LoVo (cell line): ENCODE measurements around the gene C1orf232.

Experiments
- DNase-seq: peaks from one replicate; pipeline ENCODE4 v3.0.0-alpha.2; 2016; ENCODE audit warnings: low spot score

The C1orf232 gene

DNA sequence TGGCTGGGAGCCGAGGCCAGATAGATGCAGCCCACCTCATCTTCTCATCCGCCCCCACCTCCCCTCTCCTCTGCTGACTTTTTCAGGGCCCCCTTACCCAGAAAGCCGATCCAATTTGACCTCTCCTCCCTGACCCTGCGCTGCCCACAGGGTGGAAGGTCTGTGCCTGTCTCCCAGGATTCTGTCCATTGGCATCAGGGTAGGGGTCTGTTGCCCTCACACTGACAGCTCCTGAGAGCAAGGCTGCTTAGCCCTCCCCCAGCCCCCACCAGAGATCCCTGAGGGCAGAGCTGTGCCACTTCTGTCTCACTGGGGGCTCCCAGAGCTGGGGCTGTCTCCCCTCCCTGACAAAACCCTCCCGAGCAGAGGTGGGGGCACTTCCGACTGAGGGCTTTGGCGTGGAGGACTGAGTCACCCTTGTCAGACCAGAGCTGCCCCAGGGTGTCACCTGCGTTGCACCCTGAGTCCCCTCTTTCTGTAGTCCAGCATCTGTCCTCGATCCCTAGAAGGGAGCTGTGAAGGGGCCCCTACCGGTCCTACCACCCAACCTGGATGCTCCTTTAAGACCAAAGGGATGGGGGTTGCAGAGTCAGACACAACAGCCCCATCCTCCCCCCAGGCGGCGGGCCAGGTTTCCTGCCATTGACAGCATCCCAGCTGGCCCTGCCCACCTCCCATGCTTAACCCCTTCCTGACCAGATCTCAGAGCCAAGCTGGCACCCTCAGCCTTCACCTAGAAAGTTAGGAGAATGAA lies 12.3 kb downstream of the C1orf232 start:
- DNase-seq, result no peak

DNA sequence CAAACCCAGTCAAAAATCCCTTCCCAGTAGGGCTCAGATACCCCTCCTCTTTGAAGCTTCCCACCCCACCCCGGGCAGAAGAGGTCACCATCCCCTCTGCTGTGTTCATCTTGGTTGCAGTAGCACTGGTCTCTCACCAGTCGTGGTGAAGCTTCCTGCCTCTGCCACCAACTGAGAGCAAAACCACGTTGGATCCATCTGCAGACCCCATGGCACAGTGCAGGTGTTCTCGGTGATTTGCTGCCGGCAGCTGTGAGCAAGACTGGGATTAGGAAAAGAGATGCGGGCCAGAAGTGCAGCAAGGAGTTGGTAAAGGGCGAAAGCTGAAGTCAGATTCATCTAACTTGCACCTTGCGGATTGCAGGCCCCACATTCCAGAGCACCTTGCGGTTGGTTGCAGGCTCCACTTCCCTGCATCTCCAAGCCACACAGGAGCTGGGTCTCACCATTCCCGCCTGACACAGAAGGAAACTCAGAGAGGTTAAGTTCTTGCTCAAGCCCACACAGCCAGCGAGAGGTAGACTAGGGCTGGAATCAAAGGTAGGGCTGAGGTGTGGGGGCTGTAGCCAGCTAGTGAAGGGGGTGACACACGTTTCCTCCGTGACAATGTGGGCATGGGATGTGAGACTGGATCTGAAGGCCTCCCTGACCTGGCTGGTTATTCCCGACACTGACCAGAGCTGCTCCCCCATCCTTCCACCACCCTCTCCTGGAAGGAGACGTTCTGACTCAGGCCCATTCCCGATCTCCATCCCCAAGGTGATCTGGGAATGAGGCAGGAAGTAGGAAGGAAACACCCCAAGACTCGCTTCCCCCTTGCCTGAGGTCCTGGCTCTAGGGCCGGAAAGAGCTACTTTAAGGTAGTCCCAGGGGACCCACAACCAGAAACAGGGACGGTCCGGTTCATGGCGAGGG lies 13.1 kb downstream of the C1orf232 start:
- DNase-seq, result no peak

DNA sequence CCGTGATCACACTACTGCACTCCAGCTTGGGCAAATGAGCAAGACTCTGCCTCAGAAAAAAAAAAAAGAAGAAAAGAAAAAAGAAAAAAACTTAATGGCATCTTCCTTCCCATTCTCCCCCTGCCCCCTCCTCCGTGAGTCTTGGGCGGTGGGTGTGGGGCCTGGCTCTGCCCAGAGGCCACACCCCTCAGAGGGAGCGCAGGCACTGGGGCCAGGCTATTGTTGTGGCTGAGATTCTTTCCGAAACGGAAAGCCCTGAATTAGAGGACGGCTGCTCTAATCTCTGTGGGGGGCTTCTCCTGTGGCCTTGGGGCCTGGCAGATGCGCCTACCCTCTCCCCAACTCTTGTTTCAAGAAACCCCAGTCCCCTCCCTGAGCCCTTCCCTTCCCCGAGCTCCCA lies 14.0 kb downstream of the C1orf232 start:
- DNase-seq, result no peak

DNA sequence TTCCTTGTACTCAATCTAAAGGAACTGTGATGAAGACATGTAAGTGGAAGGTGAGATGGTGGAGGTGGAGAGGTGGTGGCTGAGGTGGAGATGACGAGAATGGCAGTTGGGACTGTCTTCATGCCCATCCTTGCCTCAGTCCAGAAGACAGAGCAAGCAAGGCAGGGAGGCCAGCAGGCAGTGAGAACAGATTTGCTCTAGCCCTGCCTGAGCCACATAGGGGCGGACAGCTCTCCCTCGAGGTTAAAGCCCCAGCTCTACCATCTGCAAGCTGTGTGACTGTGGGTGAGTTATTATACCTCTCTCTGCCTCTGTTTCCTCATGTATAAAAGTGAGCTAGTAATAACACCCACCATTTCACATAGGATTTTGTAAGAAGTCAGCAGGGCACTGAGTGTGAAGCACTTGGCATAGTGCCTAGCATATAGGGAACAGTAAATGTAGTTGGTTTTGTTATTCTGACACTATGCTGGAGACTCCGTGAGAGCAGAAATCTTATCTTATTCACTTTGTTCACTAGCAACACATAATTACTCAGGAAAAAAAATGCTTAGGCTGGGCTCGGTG lies 14.7 kb downstream of the C1orf232 start:
- DNase-seq, result no peak

DNA sequence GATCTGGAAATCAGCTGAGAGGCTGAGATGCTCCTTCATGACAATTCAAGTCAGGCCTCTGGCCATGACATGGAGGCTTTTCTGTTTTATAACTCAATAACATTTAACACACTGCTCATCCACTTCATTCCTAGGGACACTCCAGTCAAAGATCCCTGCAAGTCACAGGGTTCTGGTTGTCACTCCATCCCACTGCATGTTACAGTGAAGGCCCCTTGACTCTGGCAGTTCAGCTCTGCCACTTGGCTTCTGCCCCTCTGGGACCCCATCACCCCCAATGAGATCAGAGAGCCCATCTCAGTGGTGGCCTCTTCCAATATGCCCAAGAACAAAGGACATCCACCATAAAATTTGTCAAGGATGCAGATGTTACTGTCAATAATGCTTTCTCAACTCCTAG lies 19.9 kb downstream of the C1orf232 start:
- no peak for DNase-seq

DNA sequence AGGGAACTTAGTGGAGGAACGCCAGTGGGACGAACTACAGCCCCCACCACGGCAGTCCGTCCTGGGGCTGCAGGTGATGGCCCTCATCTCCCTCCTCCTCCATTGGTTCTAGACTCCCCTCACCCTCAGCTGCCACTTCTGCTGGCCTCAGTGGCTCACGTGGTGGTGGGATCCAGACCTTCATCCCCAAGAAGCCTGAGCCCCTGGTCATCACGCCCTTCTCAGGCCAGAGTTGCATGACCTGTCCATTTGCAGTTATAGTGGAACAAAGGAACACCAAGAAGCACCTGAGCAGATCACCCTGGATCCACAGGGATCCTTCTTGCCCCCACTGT lies 22.8 kb downstream of the C1orf232 start:
- DNase-seq, result no peak

DNA sequence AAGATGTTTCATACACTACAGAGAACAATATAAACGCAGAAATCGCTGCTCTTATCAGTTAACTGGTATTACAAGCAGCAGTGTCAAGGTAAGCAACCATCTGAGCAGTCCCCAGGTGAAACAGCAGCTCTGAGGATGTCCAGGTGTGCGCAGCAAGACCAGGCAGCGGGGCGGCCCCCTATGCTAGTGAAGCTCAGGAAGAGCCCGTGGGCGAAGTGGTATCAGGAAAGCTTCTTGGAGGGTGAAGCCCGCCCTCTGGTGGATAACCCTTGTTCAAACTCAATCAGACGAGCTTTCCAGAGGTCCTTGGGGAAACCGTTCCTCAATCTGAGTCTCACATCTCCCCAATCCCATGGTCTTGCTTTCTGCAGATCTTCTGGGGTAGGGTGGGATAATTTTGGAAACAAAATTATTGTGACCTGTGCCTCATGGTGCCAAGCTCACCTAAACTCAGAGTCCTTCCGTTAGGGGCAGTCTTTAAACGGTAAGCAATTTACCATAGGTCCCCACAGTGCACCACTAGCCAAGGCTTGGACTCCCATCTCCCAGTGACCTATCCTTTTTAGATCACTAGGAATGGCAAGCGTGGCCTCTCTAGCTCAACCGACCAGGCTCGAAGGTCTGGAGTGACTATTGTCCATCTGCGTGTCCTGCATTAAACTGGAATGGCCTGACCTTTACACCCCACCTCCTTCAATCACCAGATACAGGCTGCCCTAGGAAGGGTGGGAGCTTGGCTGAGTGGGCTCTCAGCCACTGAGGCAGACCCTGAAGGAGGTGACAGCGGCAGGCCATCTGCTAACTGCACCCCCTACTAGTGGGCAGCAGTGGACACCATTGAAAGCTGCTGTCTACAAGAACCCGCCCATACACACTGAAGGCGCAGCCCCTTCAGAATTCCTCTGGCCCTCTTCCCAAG lies 23.5 kb downstream of the C1orf232 start:
- DNase-seq, result peak; percentile 89

DNA sequence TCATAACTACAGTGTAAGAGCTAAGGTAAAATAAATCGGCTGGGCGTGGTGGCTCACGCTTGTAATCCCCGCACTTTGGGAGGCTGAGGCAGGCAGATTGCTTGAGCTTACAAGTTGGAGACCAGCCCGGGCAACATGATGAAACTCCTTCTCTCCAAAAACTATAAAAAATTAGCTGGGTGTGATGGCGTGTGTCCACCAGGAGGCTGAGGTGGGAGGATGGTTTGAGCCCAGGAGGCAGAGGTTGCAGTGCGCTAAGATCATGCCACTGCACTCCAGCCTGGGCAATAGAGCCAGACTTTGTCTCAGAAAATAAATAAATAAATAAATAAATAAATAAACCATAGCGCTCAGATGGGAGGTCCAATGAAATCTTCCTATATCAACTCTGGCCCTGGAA lies 26.6 kb downstream of the C1orf232 start:
- no peak for DNase-seq

DNA sequence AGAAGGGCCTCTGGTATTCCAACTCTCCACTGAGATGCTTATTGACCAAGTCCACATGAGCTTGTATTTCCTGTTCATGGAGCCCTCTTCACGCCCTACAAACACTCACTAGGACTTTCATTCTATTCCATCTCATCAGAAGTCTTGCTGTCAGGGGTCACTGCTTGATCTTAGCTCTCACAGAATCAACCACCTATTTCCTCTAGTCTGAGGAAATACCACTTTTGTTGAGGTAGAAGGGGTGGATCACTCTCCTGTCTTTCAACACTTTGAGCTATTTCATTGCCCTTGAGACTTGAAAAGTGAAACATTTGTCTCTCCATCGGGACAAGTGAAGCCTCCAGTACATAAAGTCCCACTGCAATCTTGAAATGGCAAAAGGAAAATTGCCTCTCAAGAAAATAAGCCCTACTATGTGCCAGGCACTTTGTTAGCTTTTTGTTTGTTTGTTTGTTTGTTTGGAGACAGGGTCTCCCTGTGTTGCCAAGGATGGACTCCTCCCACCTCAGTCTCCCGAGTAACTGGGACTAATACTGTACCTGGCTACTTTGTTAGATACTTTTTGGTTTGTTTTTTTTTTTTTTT lies 29.7 kb downstream of the C1orf232 start:
- no peak for DNase-seq

DNA sequence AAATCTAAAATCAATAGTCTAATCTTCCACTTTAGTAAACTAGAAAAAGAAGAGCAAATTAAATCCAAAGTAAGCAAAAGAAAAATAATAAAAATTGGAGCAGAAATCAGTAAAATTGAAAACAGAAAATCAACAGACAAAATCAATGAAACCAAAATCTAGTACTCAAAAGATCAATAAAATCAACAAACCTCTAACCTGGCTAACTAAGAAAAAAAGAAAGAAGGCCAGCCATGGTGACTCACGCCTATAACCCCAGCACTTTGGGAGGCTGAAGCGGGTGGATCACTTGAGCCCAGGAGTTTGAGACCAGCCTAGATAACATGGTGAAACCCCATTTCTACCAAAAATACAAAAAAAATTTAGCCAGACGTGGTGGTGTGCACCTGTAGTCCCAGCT lies 34.3 kb downstream of the C1orf232 start:
- no peak for DNase-seq

DNA sequence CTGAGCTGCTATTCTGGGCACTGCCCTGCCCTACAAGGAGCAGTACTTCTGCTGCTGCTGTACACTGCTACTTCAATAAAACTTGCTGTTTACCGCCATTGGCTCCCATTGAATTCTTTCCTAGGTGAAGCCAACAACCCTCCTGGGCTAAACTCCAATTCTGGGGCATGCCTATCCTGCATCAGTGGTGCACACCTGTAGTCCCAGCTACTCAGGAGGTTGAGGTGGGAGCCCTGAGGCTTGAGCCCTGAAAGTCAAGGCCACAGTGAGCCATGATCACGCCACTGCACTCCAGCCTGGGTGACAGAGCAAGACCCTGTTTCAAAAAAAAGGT lies 36.0 kb downstream of the C1orf232 start:
- no peak for DNase-seq

DNA sequence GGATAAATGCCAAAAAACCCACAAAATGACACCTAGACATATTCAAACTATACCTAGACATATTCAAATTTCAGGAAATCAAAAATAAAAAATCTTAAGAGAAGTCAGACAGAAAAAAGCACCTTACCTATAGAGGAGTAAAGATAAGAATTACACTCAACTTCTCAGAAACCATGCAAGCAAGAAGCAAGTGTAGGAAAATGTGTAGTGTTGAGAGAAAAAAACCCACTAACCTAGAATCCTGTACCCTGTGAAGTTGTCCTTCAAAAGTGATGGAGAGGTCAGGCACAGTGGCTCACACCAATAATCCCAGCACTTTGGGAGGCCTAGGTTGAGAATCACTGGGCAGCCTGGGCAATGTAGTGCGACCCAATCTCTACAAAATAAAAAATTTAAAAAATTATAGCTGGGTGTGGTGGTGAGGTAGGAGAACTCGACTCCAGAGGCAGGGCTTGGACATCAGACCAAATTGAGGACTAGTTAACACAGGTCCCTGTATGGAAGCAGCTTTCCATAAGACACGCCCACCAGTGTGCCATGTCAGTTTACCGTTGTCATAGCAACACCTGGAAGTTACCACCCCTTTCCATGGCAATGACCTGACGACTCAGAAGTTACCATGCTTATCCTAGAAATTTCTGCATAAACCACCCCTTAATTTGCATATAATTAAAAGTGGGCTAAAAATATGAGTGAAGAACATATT lies 36.5 kb downstream of the C1orf232 start:
- DNase-seq, result no peak

DNA sequence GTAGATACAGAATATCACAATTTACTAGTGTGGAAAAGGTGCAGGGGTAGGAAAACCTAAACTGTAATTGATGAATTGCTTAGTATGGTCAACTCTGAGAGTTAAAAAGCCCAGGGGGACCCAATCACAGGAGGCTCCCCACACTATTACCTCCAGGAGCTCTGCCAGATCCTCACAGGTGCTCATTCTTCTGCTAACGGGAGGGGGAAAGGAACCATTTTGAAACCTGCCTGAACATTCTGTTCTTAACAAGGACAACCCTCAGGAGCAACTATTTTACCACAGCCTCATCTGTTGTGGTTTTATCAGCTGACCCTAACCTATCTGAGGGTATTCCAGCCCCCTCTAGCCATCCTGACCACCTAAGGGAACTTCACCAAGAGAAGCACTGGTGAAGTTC lies 38.1 kb downstream of the C1orf232 start:
- DNase-seq, result no peak

DNA sequence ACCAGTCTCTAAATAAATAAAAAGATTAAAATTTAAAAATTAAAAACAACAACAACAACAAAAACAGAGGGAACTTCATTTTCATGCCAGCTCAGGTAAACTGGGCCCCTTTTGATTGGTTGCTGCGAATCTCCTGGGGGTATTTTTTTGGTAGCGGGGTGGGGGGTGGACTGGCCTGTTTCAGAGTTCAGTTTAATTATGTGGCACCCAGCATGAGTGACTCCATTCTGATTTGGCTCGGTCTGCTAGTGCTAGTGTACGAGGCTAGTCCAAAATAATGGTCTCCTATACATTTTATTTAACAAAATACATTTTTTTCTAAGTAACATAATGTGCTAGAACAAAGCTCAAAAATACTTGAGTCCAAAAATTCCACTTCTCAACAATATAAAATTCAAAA lies 39.0 kb downstream of the C1orf232 start:
- no peak for DNase-seq

DNA sequence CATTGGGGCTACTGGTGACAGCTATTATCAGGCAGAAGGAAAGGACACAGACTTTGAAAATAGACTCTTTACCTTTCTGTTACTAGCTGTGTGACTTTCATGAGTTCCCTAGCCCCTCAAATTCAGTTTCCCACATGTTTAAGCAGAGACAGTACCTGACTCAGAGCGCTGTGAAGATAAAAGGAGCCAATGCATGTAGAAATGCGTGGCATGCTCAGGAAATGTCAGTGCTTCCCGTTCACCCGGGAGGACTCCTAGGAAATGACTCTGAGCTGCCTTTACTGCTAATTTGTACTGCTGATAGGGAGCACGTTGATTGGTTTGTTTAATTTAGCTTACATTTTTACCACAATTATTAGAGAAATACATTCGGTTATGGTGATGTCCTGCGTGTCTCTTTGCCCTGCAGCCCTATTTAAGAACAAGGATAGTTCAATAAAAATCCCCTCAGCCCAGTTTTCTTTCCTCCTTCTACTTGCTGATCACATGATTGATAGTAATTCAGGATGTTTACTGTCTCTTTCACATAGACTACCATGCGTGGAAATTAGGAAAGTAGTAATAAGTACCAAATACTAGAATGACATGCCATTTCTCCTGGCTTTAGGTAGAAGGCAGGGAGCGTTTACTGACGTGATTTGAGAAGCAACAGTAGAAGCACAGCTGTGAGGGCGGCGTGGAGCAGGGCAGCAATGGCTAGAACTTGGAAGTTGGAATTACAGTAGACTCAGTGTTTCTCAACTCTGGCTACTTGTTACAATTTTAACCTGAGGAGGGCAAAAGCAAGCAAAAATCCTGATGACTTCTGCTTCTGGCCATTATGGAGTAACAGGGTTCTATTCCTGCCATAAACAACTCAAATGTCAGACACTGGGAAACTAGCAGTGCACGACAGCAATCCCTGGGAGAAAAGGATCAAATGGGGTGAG lies 41.3 kb downstream of the C1orf232 start:
- DNase-seq, result no peak

DNA sequence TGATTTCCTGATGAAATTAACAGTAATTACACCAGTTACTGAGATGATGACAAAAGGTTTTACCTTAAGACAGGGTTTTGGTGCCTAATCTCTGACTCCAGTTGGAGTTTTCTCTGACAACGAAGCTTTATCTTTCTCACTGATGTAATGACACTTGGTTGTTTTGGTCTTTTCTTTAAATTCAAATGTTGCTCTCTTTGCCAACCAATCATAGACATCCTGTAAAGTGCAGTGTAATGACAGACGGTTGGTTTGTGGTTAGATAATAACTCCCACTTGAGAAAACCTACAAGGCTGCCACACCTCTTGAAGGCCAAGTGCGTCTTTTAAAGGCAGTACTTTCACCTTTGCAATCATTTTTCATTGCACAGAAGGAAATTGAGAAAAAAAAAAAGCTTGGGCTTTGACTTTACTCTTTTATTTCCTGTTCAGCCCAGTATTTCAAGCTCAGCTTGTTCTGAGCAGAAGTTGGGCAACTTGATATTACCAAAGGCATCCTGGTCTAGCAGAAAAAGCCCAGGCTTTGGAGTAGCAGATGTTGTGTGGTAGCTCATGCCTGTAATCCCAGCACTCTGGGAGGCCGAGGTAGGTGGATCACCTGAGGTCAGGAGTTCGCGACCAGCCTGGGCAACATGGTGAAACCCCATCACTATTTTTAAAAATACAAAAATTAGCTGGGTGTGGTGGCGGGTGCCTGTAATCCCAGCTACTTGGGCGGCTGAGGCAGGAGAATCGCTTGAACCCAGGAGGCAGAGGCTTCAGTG lies 42.3 kb downstream of the C1orf232 start:
- DNase-seq, result peak; percentile 89

DNA sequence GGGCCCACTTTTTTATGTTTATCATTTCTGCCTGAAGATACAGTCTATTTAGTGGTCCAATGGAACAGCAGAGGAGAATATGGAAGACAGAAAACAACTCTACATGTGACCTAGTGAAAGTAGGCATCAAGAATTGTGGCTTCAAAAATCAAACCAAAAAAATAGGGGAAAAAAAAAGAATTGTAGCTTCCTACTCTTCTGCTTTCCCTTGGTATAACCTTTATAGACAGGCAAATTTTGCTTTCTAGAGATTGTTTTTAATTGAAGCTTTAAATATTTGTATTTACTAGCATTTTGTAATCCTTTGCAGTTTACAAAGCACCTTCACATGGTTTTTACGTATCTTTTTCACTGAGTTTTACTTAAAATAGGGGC lies 42.8 kb downstream of the C1orf232 start:
- no peak for DNase-seq

DNA sequence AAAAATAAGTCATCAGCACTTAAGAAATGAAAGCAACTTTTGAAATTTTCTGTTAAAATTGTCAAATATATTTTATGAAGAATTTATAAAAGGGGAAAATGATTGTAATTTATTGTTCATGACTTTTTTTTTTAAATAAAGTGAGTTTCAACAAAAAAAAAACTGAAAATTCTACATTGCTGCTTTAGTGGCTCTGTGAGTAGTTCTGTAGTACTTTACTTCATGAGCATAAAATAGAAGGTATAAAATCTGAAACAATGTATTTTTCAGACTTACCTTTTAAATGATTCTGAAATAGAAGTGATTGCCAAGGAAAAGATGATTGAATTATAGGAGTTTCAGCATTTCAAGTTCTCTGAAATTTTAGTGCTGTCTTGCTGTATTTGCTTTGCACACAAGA lies 43.4 kb downstream of the C1orf232 start:
- DNase-seq, result no peak
